ENCODE measurements around the gene YBX3. TPM values are rescaled to one million over a fixed set of nuclear protein-coding genes. Genes with fewer than 3 reads are reported as not detected.

The YBX3 gene
- total and polyA plus RNA-seq, 12 donors, result 72.6 to 336 (median 156) TPM

GRCh38 chr12:10720974-10721650 lies 2.0 kb downstream of the YBX3 start:
- TF ChIP-seq CTCF (IDR thresholded peaks at IDR 0.05) (no peak), POLR2A (IDR thresholded peaks at IDR 0.05) (peak in 1 of 2 donors; percentile 44)
- intact Hi-C loops (cut with DNase I), result loop anchor here in 1 of 2 donors (10.0 kb wide), 1 partner anchor 106 kb away; the partner anchor contains the start of gene MAGOHB

GRCh38 chr12:10719482-10719881 lies 3.6 kb downstream of the YBX3 start:
- 77 to 86% (median 85%) methylated on average over 4 of the region's 4 CpGs for WGBS, 4 donors
- Histone ChIP-seq H3K9me3 (replicated peaks in 1 of 3) (no peaks in the 10 kb centered on the region), H3K27me3 (no peaks in the 10 kb centered on the region), H3K4me1 (replicated peaks in 1 of 2) (peaks cover 38 to 61% of the 10 kb centered on the region in 2 donors), H3K36me3 (replicated peaks in 1 of 2) (peaks cover 0 to 13% of the 10 kb centered on the region in 2 donors), H3K4me3 (no peak overlapping the region), H3K27ac (no peak overlapping the region)
- intact Hi-C loops (cut with DNase I), result no loop called here
- DNase-seq, result no peak
- TF ChIP-seq CTCF (IDR thresholded peaks at IDR 0.05) (no peak), POLR2A (IDR thresholded peaks at IDR 0.05) (no peak)

More at GRCh38 chr12:10720974-10721650, 2.0 kb downstream of the YBX3 start:
- Histone ChIP-seq H3K27me3 (no peaks in the 10 kb centered on the region), H3K36me3 (replicated peaks in 1 of 2) (no peaks in the 10 kb centered on the region), H3K27ac (peak overlapping the region; percentile 6 to 99 (median 94)), H3K4me1 (replicated peaks in 1 of 2) (peaks cover 38 to 61% of the 10 kb centered on the region in 2 donors), H3K4me3 (peak overlapping the region in 2 of 4 donors; percentile 86 to 90), H3K9me3 (replicated peaks in 1 of 3) (no peaks in the 10 kb centered on the region)
- peak in 2 of 7 donors; percentile 16 to 33 for DNase-seq
- WGBS, 4 donors, result 9 to 25% (median 15%) methylated on average over 3 of the region's 3 CpGs

- 51 to 71% (median 53%) methylated on average over 4 of the region's 4 CpGs for WGBS, 4 donors
- no peaks in the 10 kb centered on the region for H3K9me3 ChIP-seq (replicated peaks in 1 of 3)
- TF ChIP-seq POLR2A (IDR thresholded peaks at IDR 0.05) (no peak), CTCF (IDR thresholded peaks at IDR 0.05) (no peak)
- H3K4me3 ChIP-seq, result no peak overlapping the region
- no peak for DNase-seq
- H3K4me1 ChIP-seq (replicated peaks in 1 of 2), result peaks cover 38 to 53% of the 10 kb centered on the region in 2 donors
- H3K27me3 ChIP-seq, result no peaks in the 10 kb centered on the region
- intact Hi-C loops (cut with DNase I), result no loop called here
- peak overlapping the region in 2 of 5 donors; percentile 42 to 56 for H3K27ac ChIP-seq
- H3K36me3 ChIP-seq (replicated peaks in 1 of 2), result peaks cover 0 to 24% of the 10 kb centered on the region in 2 donors
Observed at GRCh38 chr12:10718279-10718821, 4.8 kb downstream of the YBX3 start.

- intact Hi-C loops (cut with DNase I), result no loop called here
- Histone ChIP-seq H3K9me3 (replicated peaks in 1 of 3) (no peaks in the 10 kb centered on the region), H3K27me3 (no peaks in the 10 kb centered on the region), H3K4me3 (no peak overlapping the region), H3K36me3 (replicated peaks in 1 of 2) (peaks cover 0 to 33% of the 10 kb centered on the region in 2 donors), H3K4me1 (replicated peaks in 1 of 2) (peaks cover 38 to 53% of the 10 kb centered on the region in 2 donors), H3K27ac (peak overlapping the region in 3 of 5 donors; percentile 8 to 56 (median 45))
- 43 to 61% (median 56%) methylated on average over 2 of the region's 2 CpGs for WGBS, 4 donors
- DNase-seq, result no peak
- TF ChIP-seq POLR2A (IDR thresholded peaks at IDR 0.05), result no peak
- no peak for TF ChIP-seq CTCF (IDR thresholded peaks at IDR 0.05)
Observed at GRCh38 chr12:10717410-10717809, 5.7 kb downstream of the YBX3 start.
